OCI-LY3 (cell line): ENCODE data around the gene SRC.

ENCODE experiments used
- EZH2phosphoT487 ChIP-seq: fragments of 200-600 bp; shearing (Covaris generic); IDR thresholded peaks from 2 replicates; pipeline ENCODE4 v1.6.1; 2018; ENCODE audit warnings: antibody characterized with exemption, mixed run types, low read depth
- TF ChIP-seq, protein P1 (sequence below): fragments of 200-600, 300-600 bp; sonication (generic); IDR thresholded peaks from 2 replicates; pipeline ENCODE4 v1.5.1; 2014; ENCODE audit warnings: antibody characterized with exemption, low read length, low read depth

DNA sequence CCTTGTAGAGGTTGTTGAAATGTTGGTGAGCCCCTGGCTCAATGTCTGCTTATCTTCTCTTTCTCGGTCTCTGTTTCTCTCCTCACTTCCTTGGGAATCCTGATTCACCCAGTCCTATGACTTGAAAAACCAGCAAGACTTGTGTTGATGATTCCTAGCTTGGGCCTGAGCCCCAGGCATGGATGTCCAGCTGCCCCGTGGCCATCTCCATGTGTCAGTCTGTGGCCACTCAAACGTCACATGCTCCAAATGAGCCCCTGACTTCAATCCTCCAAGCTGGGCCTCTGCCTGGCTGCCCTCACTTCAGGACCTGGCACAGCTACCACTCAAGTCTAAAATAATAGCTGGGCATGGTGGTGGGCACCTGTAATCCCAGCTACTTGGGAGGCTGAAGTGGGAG lies 81.0 kb downstream of the SRC start:
- TF ChIP-seq, protein P1, sequence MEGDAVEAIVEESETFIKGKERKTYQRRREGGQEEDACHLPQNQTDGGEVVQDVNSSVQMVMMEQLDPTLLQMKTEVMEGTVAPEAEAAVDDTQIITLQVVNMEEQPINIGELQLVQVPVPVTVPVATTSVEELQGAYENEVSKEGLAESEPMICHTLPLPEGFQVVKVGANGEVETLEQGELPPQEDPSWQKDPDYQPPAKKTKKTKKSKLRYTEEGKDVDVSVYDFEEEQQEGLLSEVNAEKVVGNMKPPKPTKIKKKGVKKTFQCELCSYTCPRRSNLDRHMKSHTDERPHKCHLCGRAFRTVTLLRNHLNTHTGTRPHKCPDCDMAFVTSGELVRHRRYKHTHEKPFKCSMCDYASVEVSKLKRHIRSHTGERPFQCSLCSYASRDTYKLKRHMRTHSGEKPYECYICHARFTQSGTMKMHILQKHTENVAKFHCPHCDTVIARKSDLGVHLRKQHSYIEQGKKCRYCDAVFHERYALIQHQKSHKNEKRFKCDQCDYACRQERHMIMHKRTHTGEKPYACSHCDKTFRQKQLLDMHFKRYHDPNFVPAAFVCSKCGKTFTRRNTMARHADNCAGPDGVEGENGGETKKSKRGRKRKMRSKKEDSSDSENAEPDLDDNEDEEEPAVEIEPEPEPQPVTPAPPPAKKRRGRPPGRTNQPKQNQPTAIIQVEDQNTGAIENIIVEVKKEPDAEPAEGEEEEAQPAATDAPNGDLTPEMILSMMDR = no peak
- TF ChIP-seq EZH2phosphoT487 = no peak
